GM19043 (cell line): Measurements from ENCODE around the gene AKAP5.

Experiments used
- ATAC-seq: cut with Tn5 transposase; IDR thresholded peaks from one replicate; pipeline ENCODE4 v1.9.1; 2021; ENCODE audit warnings: low read depth; ENCODE audit not compliant: unreplicated experiment

Gene AKAP5

GRCh38 chr14:64459405-64460136 is 5.7 kb upstream of the AKAP5 start:
- no peak for ATAC-seq

- no peak for ATAC-seq
Measured at GRCh38 chr14:64461221-64461620, 4.1 kb upstream of the AKAP5 start.

GRCh38 chr14:64463195-64463594 is 2.1 kb upstream of the AKAP5 start:
- ATAC-seq = no peak

GRCh38 chr14:64463873-64464272 is 1.4 kb upstream of the AKAP5 start:
- no peak for ATAC-seq

- ATAC-seq = no peak
Measured at GRCh38 chr14:64464651-64465050, 648 bp upstream of the AKAP5 start.

GRCh38 chr14:64465831-64466554 is 694 bp downstream of the AKAP5 start:
- ATAC-seq = no peak

GRCh38 chr14:64467101-64467500 is 1.8 kb downstream of the AKAP5 start:
- no peak for ATAC-seq

- no peak for ATAC-seq
Measured at GRCh38 chr14:64467566-64467965, 2.3 kb downstream of the AKAP5 start.

GRCh38 chr14:64468451-64468850 is 3.2 kb downstream of the AKAP5 start:
- ATAC-seq = no peak

- no peak for ATAC-seq
Measured at GRCh38 chr14:64474041-64474440, 8.7 kb downstream of the AKAP5 start.

GRCh38 chr14:64474698-64475097 is 9.4 kb downstream of the AKAP5 start:
- no peak for ATAC-seq

- ATAC-seq = no peak
Measured at GRCh38 chr14:64475585-64476273, 10.4 kb downstream of the AKAP5 start.

- ATAC-seq = no peak
Measured at GRCh38 chr14:64476438-64476837, 11.1 kb downstream of the AKAP5 start.

GRCh38 chr14:64478634-64479250 is 13.4 kb downstream of the AKAP5 start:
- no peak for ATAC-seq

- ATAC-seq = no peak
Measured at GRCh38 chr14:64488590-64489099, 23.3 kb downstream of the AKAP5 start.

- no peak for ATAC-seq
Measured at GRCh38 chr14:64491637-64492036, 26.3 kb downstream of the AKAP5 start.

- no peak for ATAC-seq
Measured at GRCh38 chr14:64493455-64493854, 28.2 kb downstream of the AKAP5 start.

GRCh38 chr14:64495252-64495651 is 30.0 kb downstream of the AKAP5 start:
- ATAC-seq = no peak

- no peak for ATAC-seq
Measured at GRCh38 chr14:64496764-64497163, 31.5 kb downstream of the AKAP5 start.

GRCh38 chr14:64500088-64500487 is 34.8 kb downstream of the AKAP5 start:
- no peak for ATAC-seq
